ENCODE measurements around the gene EI24.

DNA sequence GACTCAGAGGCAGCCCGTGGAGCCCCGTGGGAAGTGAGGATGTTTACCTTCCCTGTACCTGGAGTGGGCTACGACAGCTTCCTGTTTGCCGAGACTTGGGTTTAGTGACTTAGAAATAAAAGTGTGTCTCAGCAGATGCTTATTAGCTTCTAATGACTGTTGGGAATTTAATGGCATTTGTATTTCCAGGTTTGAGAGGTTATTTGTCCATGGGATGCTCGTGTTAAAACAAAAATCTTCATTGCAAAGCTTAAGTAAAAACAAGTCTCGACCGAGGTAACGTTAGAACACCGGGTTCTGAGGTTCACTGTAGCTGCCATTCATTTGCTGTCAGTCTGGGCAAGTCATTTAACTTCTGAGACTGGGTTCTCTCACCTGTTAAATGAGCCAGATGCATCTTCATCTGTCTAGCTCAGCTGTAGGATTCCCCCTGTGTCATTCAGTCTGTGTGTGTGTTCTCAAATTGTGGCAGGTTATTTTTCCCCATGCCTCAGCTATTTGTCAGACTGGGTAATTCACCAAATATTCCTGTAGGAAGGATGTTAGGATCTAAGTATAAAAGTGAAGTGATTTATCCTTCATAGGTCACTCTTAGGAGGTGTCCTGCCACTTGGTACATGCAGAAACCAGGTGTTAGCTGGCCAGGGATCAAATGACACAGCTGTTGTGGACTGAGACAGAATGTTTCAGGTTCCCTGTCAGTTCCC is 791 bp downstream of the EI24 start:
- TF ChIP-seq CTCF (conservative IDR thresholded peaks at IDR 0.05; ENCODE audit: low read depth, low read length): no peak
- TF ChIP-seq RAD21 (IDR thresholded peaks at IDR 0.05; ENCODE audit: low read length): no peak

Data from IMR-90 (cell line).